Body of pancreas (tissue), 4 donors: ENCODE data around the gene MGMT. TPM values are rescaled to one million over a fixed set of nuclear protein-coding genes. Genes with fewer than 3 reads are reported as not detected.

Experiments used
- ATAC-seq: fragments of 150-250 bp; one replicate; pipeline ENCODE4 v1.9.1; 2016
- DNase-seq, 4 donors: peaks; one replicate each; pipeline ENCODE4 v3.0.0-alpha.2; 2019
- H3K27ac ChIP-seq, 4 donors: fragments of 200-600 bp; sonication (generic); 1 replicate in 3 of 4; 2 replicates in 1 of 4; pipeline versions ENCODE4 v1.5.1 to v1.6.1; 2016 to 2019; ENCODE audit warnings: mild to moderate bottlenecking in 1 of 4, mixed read lengths in 1 of 4, moderate library complexity in 1 of 4
- H3K27me3 ChIP-seq, 2 donors: fragments of 200-600 bp; sonication (generic); one replicate each; pipeline ENCODE4 v1.6.0; 2016; ENCODE audit warnings: mild to moderate bottlenecking in 1 of 2
- H3K36me3 ChIP-seq, 2 donors: fragments of 200-600 bp; sonication (generic); replicated peaks in 1 of 2; 2 replicates each; pipeline ENCODE4 v1.5.1; 2016; ENCODE audit warnings: low read depth in 2 of 2; ENCODE audit not compliant: insufficient read depth in 1 of 2
- H3K4me1 ChIP-seq: fragments of 200-600 bp; sonication (generic); one replicate; pipeline ENCODE4 v1.6.0; 2016
- H3K4me3 ChIP-seq, 2 donors: fragments of 200-600 bp; sonication (generic); 1 replicate in 1 of 2; 2 replicates in 1 of 2; pipeline ENCODE4 v1.5.1; 2016 to 2019
- H3K9me3 ChIP-seq, 3 donors: fragments of 200-600 bp; sonication (generic); 1 replicate in 2 of 3; 2 replicates in 1 of 3; pipeline ENCODE4 v1.5.1; 2016
- POLR2A ChIP-seq, 3 donors: fragments of 450-650 bp; IDR thresholded peaks; one replicate each; pipeline ENCODE4 v1.6.1; 2016; ENCODE audit warnings: antibody characterized with exemption in 3 of 3, mild to moderate bottlenecking in 2 of 3
- WGBS, 2 donors: methylation state at CpG; one replicate each; pipeline ENCODE4 v1.1.5; 2017; 5-methylcytosine and 5-hydroxymethylcytosine counted together
- intact Hi-C: fragments of 100-400 bp; cut with DNase I; formaldehyde crosslinking; loops from one replicate; pipeline ENCODE4 v1.15.1; 2023
- total RNA-seq, 2 donors: library from RNA; depleted of rRNA; stranded (reverse); fragments of >200 nt; gene quantifications; one replicate each; pipeline ENCODE4 v1.1.0, GENCODE V29; 2016
- TF ChIP-seq, protein P1 (sequence below), 7 experiments: fragments of 450-650 bp in 4 of 7; fragments of 200-600 bp in 3 of 7; sonication (generic) in 3 of 7; IDR thresholded peaks; one replicate each; pipeline ENCODE4 v1.5.1; 2016 to 2019; ENCODE audit warnings: antibody characterized with exemption in 7 of 7

Gene MGMT
- total RNA-seq, 2 donors from 2014 or later: 13.7 to 25.4 TPM

DNA sequence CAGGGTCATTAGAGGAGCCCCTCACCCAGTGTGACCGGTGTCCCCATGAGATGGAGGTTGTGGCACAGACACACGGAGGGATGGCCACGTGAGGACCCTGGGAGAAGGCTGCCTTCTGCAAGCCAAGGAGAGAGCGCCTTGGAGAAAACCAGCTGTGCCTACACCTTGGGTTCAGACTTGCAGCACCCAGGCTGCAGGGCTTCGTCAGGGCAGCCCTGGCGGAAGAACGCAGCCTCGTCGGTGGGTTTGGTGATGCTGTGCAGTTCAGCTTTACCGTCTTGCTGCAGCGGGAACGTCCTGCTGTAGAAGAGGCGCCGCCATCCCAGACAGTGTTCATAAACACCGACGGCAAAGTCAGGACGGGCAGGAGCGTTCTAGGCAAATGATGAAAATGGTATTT is 89.3 kb downstream of the MGMT start:
- 98% methylated on average over 16 to 18 of the region's 18 CpGs for WGBS, 2 donors
- DNase-seq (no peak), ATAC-seq (no peak)
- H3K27me3 ChIP-seq: no peaks in the 10 kb centered on the region
- H3K9me3 ChIP-seq: no peaks in the 10 kb centered on the region
- intact Hi-C loops: no loop called here
- TF ChIP-seq, protein P1, sequence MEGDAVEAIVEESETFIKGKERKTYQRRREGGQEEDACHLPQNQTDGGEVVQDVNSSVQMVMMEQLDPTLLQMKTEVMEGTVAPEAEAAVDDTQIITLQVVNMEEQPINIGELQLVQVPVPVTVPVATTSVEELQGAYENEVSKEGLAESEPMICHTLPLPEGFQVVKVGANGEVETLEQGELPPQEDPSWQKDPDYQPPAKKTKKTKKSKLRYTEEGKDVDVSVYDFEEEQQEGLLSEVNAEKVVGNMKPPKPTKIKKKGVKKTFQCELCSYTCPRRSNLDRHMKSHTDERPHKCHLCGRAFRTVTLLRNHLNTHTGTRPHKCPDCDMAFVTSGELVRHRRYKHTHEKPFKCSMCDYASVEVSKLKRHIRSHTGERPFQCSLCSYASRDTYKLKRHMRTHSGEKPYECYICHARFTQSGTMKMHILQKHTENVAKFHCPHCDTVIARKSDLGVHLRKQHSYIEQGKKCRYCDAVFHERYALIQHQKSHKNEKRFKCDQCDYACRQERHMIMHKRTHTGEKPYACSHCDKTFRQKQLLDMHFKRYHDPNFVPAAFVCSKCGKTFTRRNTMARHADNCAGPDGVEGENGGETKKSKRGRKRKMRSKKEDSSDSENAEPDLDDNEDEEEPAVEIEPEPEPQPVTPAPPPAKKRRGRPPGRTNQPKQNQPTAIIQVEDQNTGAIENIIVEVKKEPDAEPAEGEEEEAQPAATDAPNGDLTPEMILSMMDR (IDR thresholded peaks at IDR 0.05): no peak
- TF ChIP-seq POLR2A (IDR thresholded peaks at IDR 0.05): no peak
- H3K27ac ChIP-seq: no peak overlapping the region
- no peak overlapping the region for H3K4me3 ChIP-seq
- no peaks in the 10 kb centered on the region for H3K4me1 ChIP-seq
- H3K36me3 ChIP-seq: no peaks in the 10 kb centered on the region

DNA sequence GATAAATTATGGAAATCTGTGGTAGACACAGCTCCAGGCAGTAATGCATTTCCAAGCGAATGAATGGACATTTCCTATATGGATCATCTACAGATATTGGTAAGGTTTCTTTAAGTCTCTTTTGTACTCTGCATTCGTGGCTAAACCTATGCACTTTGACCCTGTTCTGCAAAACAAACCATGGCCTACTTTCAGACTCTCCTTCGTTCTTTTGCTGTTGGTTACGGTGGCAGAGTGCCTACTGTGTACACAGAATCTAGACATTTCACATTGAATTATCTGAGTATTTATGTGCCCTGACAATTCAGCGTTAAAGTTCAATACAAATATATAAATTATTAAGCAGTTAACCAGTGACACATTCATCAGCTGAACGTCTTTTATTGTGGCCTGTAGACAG is 93.3 kb downstream of the MGMT start:
- no peak for ATAC-seq
- Histone ChIP-seq H3K4me1 (no peaks in the 10 kb centered on the region), H3K27ac (no peak overlapping the region), H3K9me3 (no peaks in the 10 kb centered on the region), H3K27me3 (no peaks in the 10 kb centered on the region), H3K4me3 (no peak overlapping the region), H3K36me3 (no peaks in the 10 kb centered on the region)
- DNase-seq: no peak
- intact Hi-C loops: no loop called here
- no peak for TF ChIP-seq POLR2A (IDR thresholded peaks at IDR 0.05)
- TF ChIP-seq, protein P1 (IDR thresholded peaks at IDR 0.05): no peak
- WGBS, 2 donors: 64 to 70% methylated on average over 6 of the region's 6 CpGs

DNA sequence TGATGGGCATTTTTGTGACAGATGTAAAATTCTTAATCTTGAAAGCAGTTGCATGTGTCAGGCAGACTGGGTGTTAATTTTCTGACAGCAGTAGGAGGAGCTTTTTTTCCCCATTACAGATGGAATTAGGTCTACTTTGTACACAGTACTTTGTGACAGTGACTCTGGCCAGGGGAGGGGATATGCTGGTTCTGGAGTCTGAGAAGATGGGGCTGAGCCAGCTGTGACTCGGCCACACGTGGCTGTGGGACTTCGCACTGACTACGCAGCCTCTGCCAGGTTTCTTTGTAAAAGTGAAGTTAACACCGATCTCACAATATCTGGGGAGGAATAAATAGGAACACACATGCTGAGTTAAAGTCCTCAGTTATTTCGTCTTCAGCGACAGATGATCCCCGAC is 95.4 kb downstream of the MGMT start:
- no peaks in the 10 kb centered on the region for H3K36me3 ChIP-seq
- H3K4me1 ChIP-seq: no peaks in the 10 kb centered on the region
- 96 to 97% methylated on average over 8 of the region's 8 CpGs for WGBS, 2 donors
- ATAC-seq: no peak
- TF ChIP-seq, protein P1 (IDR thresholded peaks at IDR 0.05): no peak
- TF ChIP-seq POLR2A (IDR thresholded peaks at IDR 0.05): no peak
- no peak overlapping the region for H3K27ac ChIP-seq
- no peaks in the 10 kb centered on the region for H3K27me3 ChIP-seq
- intact Hi-C loops: no loop called here
- no peak overlapping the region for H3K4me3 ChIP-seq
- no peaks in the 10 kb centered on the region for H3K9me3 ChIP-seq
- DNase-seq: no peak

DNA sequence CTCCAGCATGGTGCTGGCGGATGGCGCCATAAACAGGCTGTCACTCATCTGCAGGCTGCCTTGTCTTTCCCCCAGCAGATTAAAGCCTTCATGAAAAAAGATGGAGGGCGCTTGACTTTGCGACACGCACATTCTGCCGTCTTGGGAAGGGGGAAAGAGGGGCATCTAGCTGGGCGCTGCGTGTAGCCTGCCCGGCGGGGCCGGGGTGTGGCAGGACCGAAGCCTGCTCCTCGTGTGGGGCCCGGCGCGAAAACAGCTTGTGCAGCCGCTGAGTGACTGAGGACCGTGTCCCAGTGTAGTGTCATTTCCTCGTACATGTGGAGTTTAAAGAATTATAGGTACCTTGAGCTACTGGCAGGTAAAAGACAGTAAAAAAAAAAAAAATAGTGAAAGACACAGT is 97.9 kb downstream of the MGMT start:
- no peak overlapping the region for H3K4me3 ChIP-seq
- 93 to 99% methylated on average over 19 of the region's 19 CpGs for WGBS, 2 donors
- TF ChIP-seq POLR2A (IDR thresholded peaks at IDR 0.05): no peak
- TF ChIP-seq, protein P1 (IDR thresholded peaks at IDR 0.05): no peak
- H3K36me3 ChIP-seq: no peaks in the 10 kb centered on the region
- ATAC-seq (no peak), DNase-seq (no peak)
- no peaks in the 10 kb centered on the region for H3K27me3 ChIP-seq
- H3K4me1 ChIP-seq: no peaks in the 10 kb centered on the region
- no peak overlapping the region for H3K27ac ChIP-seq
- no peaks in the 10 kb centered on the region for H3K9me3 ChIP-seq
- intact Hi-C loops: no loop called here

DNA sequence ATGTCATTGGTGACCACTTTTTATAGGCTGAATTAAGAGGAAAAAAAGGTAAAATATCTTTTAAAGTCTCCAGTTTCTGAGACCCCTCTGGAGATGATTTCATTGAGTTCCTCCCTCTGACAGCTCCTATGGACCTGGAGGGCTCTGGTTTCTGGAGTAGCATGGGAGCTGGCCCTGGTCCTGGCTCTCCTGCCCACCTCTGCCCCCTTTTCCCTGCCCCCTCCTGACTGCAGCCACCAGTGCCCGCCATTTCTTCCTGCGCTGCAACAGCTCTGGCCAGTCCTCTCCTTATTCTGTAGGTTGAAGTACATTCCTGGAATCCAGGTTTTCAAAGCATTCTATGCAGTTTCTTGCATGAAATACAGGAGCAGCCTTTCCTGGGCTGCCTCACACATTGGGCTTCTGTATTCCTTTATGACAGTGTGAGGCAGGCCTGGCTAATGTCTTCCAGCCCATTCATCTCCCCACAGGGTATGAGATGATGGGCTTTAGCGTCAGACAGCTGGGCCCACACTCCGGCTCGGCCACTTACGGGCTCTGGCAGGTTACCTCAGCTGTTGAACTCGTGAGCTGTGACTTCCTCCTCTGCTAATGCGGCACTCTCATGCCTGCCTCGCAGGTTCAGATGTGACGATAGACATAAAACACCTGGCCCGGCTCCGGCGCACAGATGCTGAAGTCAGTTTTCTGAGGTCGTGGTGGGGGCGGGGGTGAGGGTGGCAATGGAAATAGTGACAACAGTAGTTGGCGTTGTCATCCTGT is 101.7 kb downstream of the MGMT start:
- intact Hi-C loops: no loop called here
- no peaks in the 10 kb centered on the region for H3K36me3 ChIP-seq
- H3K4me3 ChIP-seq: no peak overlapping the region
- no peak for TF ChIP-seq POLR2A (IDR thresholded peaks at IDR 0.05)
- TF ChIP-seq, protein P1 (IDR thresholded peaks at IDR 0.05): no peak
- H3K27ac ChIP-seq: no peak overlapping the region
- H3K9me3 ChIP-seq: no peaks in the 10 kb centered on the region
- ATAC-seq (no peak), DNase-seq (no peak)
- 86 to 88% methylated on average over 16 of the region's 16 CpGs for WGBS, 2 donors
- H3K4me1 ChIP-seq: no peaks in the 10 kb centered on the region
- H3K27me3 ChIP-seq: no peaks in the 10 kb centered on the region
